ENCODE measurements around the gene MLXIPL.
"Not testable (repeated sequence)": the region's sequence is repeated elsewhere in the genome, so short reads cannot be mapped to it uniquely, and the experiment has no call there.

MLXIPL gene

DNA sequence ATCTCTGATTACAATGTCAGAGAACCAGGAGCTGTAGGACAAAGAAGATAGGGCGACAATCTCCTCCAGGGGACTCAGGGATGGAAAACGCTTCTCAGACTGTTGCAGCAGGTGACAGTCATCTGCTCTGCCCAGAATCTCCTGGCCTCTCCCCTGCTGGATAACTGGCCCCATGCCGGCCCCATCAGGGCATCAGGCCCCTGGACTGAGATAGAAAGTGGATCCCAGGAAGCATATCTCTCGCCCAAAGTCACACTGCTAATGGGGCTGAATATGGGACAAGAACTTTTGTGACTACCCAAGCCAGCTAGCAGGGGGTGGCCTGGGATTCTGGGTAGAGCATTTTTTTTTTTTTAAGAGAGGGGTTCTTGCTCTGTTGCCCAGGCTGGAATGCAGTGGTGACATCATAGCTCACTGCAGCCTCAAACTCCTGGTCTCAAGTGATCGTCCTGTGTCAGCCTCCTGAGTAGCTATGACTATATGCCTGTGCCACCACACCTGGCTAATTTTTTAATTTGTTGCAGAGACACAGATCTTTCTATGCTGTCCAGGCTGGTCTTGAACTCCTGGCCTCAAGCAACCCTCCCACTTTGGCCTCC is 20.5 kb upstream of the MLXIPL start:
- no peak for DNase-seq (ENCODE audit: low spot score)

GRCh38 chr7:73642834-73643233 is 18.5 kb upstream of the MLXIPL start:
- no peak for DNase-seq (ENCODE audit: low spot score)

DNA sequence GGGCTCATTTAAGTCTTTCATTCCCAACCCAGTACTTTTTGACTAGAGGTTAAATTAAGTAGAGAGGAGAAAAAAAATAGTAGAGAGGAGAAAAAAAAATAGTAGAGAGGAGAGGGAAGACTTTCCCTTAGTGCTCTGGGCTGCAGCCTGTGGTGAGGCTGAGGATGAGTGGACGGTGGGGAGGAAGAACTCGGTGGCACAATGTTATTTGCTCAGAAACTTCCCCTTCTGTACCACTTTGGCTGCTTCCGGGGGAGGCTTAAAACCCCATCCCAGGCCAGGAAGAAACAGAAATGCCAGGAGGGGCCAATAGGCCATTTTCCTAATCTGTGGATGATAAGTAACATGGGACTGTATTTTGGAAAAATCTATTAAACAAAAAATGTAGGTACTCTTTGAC is 14.6 kb upstream of the MLXIPL start:
- DNase-seq (ENCODE audit: low spot score) = no peak

DNA sequence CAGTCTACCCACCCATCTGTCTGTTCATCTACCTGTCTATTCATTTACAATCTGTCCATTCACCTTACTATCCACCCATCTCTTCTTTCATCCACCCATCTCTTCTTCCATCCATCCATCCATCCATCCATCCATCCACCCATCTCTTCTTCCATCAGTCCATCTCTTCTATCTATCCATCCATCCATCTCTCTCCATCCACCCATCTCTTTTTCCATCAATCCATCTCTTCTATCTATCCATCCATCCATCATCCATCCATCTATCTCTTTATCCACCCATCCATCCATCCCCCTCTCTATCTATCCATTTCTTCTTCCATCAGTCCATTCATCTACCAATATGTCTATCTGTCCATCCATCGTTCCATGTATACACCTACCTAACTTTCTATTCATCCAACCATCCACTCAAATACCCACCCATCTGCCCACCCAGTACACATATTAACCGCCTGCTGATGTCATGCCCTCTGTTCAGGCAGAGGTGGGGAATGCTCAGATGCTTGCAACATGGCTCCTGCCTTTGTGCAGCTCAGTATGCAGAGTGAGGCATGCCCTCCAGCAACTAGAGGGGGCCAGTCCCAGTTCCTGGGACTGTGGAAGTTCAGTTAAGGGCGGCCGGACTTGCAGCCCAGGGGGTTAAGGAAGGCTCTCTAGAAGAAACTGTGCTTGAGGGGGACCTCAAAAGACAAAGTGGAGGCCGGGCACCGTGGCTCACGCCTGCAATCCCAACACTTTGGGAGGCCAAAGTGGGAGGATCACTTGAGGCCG is 11.3 kb upstream of the MLXIPL start:
- no peak for DNase-seq (ENCODE audit: low spot score)

- DNase-seq (ENCODE audit: low spot score) = no peak
Measured at GRCh38 chr7:73633844-73634243, 9.5 kb upstream of the MLXIPL start.

DNA sequence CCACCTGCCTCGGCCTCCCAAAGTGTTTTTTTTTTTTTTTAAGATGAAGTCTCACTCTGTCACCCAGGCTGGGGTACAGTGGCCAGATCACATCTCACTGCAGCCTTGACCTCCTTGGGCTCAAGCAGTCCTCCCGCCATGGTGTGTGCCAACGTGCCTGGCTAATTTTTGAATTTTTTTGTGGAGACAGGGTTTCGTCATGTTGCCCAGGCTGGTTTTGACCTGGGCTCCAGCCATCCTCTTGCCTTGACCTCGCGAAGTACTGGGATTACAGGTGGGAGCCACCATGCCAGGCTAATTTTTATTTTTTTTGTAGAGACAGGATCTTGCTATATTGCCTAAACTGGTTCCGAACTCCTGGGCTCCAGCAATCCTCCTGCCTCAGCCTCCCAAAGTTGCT is 9.0 kb upstream of the MLXIPL start:
- no peak for DNase-seq (ENCODE audit: low spot score)

GRCh38 chr7:73631558-73631957 is 7.2 kb upstream of the MLXIPL start:
- DNase-seq (ENCODE audit: low spot score) = no peak

- DNase-seq (ENCODE audit: low spot score) = no peak
Measured at GRCh38 chr7:73628504-73628903, 4.2 kb upstream of the MLXIPL start.

- DNase-seq (ENCODE audit: low spot score) = no peak
Measured at GRCh38 chr7:73626814-73627213, 2.5 kb upstream of the MLXIPL start.

DNA sequence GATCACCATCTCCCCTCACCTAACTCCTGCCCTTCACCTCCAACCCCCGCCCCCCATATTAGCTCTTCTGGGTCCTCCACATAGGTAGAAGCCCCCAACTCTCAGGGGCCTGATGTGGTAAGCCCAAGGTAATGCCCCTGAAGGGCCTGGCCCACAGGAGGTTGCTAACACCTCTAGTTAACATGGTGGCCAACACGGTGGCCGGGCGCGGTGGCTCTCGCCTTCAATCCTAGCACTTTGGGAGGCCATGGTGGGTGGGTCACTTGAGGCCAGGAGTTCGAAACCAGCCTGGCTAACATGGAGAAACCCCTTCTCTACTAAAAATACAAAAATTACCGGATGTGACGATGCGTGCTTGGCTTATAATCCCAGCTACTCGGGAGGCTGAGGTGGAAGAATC is 954 bp upstream of the MLXIPL start:
- no peak for DNase-seq (ENCODE audit: low spot score)

DNA sequence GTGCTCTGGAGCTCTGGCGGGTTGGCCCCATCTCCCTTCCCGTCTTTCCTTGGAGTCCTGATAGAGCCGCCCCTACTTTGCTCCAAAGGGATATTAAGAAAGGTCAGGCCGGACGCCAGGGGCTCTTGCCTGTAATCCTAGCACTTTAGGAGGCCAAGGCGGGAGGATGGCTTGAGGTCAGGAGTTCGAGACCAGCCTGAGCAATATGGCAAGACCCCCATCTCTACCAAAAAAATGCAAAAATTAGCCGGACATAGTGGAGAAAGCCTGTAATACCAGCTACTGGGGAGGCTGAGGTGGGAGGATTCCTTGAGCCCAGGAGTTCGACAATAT is 313 bp upstream of the MLXIPL start:
- DNase-seq (ENCODE audit: low spot score) = no peak

DNA sequence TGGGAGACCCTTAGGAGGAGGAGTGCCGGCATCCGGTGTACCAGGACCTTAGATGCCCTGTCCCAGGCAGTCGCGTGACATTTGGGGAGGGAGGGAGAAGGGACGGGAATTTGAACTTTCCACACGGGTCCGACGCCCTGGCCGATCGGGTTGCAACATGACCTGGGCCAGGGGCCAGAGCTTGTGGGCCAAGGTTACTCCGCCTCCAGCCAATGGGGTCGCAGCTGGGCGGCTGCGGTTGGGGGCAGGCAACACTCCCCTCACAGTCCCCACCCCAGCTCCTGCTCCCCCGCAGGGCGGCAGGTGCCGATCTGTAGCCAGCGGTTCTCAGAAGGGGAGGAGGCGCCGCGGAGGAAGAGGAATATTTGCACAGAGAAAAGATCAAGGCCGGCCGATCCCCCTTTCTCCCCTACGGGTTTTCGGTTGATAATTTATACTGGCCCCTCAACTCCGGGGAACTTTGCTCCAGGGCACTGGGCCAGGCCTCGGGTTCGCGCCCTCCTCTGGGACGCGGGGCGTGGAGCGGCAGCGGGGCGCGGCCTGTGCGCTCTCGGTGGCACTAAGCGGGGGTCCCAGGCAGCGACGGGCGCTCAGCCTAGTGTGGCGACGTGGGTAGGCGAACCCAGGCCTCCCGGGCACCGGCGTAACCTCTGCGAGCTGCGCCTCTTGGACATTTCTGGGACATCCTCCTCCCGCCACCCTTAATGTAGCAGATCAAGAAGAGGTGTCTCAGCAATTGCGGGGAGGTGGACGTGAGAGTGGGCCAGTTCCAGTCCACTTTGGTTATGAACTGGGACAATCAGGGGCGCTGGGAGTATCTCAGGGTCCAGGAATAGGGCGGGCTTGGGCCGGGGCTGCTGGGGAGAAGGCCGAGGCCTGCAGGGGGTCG is 1.2 kb downstream of the MLXIPL start:
- DNase-seq (ENCODE audit: low spot score) = no peak

DNA sequence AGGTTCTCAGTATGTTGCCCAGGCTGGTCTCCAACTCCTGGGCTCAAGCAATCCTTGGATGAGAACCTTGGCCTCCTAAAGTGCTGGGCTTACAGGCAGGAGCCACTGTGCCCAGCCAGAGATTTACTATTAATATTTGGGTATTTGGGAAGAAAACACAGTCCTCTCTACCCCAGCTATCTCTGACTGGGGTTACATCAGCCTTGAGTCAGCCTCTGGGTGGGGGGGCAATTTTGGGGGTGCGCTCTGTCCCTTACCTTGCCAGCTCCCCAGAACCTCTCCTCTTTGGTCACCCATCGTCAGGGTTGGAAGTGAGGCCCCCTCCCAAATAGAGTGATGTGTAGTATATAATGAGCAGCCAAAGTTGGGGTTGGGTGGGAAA is 1.8 kb downstream of the MLXIPL start:
- DNase-seq (ENCODE audit: low spot score) = no peak

- no peak for DNase-seq (ENCODE audit: low spot score)
Measured at GRCh38 chr7:73621168-73622063, 2.9 kb downstream of the MLXIPL start.

DNA sequence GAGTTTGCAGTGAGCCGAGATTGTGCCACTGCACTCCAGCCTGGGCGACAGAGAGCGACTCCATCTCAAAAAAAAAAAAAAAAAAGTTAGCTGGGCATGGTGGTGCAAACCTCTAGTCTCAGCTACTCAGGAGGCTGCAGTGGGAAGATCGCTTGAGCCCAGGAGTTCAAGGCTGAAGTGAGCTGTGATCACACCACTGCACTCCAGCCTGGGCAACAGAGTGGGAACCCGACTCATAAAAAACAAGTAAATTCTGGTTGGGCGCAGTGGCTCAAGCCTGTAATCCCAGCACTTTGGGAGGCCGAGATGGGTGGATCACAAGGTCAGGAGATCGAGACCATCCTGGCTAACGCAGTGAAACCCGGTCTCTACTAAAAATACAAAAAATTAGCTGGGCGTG is 4.9 kb downstream of the MLXIPL start:
- DNase-seq (ENCODE audit: low spot score) = not testable (repeated sequence)

GRCh38 chr7:73618538-73618937 is 5.8 kb downstream of the MLXIPL start:
- DNase-seq (ENCODE audit: low spot score) = no peak

- not testable (repeated sequence) for DNase-seq (ENCODE audit: low spot score)
Measured at GRCh38 chr7:73617520-73617919, 6.8 kb downstream of the MLXIPL start.

DNA sequence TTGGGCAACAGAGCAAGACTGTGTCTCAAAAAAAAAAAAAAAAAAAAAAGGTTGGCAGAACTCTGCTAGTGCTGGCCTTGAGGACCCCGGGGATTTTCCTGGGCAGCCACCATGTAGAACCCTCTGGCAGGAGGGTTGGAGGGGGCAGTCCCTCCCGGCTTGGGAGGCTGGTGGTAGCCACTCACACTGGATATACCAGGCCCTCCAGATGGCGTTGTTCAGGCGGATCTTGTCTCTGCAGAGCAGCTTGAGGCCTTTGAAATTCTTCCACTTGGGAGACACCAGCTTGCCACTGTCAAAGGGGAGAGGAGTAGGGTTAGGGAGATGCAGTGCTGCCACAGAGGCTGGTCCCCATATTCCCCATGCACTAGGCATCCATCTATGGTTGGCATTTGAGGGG is 8.4 kb downstream of the MLXIPL start:
- no peak for DNase-seq (ENCODE audit: low spot score)

DNA sequence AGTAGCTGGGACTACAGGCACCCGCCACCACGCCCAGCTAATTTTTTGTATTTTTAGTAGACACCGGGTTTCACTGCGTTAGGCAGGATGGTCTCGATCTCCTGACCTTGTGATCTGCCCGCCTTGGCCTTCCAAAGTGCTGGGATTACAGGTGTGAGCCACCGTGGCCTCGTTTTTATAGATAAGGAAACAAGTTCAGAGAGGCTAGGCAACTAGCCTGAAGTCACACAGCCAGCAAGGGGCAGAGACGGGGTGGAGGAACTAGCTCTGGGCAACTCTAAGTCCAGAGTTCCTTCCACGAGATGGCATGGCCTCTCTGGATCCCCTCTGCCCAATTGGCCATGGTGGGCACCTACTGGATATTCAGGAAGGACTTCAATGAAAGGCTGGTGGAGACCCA is 9.4 kb downstream of the MLXIPL start:
- not testable (repeated sequence) for DNase-seq (ENCODE audit: low spot score)

GRCh38 chr7:73613954-73614735 is 10.2 kb downstream of the MLXIPL start:
- DNase-seq (ENCODE audit: low spot score) = no peak

DNA sequence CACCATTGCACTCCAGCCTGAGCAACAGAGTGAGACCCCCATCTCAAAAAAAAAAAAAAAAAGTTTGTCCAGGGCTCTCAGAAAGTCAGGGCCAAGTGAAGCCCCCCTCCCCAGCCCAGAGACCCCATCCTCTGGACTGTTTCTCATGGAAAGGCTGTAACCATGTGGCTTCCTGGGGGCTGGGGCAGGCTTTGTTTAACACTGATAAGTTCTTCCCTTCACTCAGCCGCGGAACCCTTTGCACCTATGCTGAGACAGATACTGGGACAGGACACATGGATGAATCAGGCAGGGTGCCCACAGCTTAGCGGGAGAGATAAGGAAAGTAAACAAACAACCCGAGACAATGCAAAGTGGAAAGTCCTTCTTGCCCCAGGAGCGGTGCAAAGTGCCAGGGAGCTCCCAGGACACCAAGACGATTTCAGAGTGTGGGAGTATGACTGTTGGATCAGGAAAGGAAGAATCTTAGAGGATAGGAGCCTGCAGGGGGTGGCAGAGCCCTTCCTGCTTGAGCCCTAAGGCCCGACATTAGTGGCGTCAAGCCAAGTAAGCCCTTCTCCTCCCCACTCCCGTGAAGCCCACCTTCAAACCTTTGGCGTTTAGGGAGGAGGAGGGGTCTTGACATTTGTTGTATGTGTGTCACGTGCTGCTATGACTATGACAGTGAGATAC is 11.6 kb downstream of the MLXIPL start:
- DNase-seq (ENCODE audit: low spot score) = no peak
